PC-3 (cell line): Measurements from ENCODE around the gene SOX21. TPM values are rescaled to one million over a fixed set of nuclear protein-coding genes. Genes with fewer than 3 reads are reported as not detected.

Source experiments
- ATAC-seq: fragments of 200-7000 bp; cut with Tn5 transposase; 2 replicates; pipeline ENCODE4 v1.9.1; 2020; ENCODE audit warnings: mild to moderate bottlenecking, moderate library complexity
- BruUV-seq: library from RNA; stranded (reverse); fragments of 400-500 nt; replicated peaks from 2 replicates; lab custom pipeline; 2021; lab: Mats Ljungman, UMichigan
- CTCF ChIA-PET: fragments of 300-600 bp; sonication (Branson Sonifier 250); formaldehyde crosslinking; loops from one replicate; lab custom pipeline; 2022; ENCODE audit warnings: antibody characterized with exemption; lab: Charles Lee
- POLR2A ChIA-PET: fragments of 300-600 bp; sonication (Branson Sonifier 250); formaldehyde crosslinking; loops from one replicate; lab custom pipeline; 2022; ENCODE audit warnings: antibody characterized with exemption; ENCODE audit not compliant: unreplicated experiment; lab: Charles Lee
- DNase-seq: peaks from one replicate; pipeline ENCODE4 v3.0.0-alpha.2; 2015
- H2AFZ ChIP-seq: fragments of 300-600 bp; sonication (generic); 2 replicates; pipeline ENCODE4 v1.6.0; 2016; ENCODE audit warnings: antibody characterized with exemption, low read length
- H3F3A ChIP-seq: fragments of 300-600 bp; sonication (generic); one replicate; pipeline ENCODE4 v1.6.0; 2017; ENCODE audit warnings: antibody characterized with exemption, low read length, control low read depth, mild to moderate bottlenecking; ENCODE audit not compliant: unreplicated experiment
- H3K27ac ChIP-seq: fragments of 300-600 bp; sonication (generic); 2 replicates; pipeline ENCODE4 v1.5.1; 2016; ENCODE audit warnings: mild to moderate bottlenecking, low read length
- H3K27me3 ChIP-seq: fragments of 300-600 bp; sonication (generic); 2 replicates; pipeline ENCODE4 v1.6.1; 2016; ENCODE audit warnings: low read length, mixed read lengths
- H3K36me3 ChIP-seq: fragments of 300-600 bp; sonication (generic); 2 replicates; pipeline ENCODE4 v1.6.1; 2016; ENCODE audit warnings: low read depth, mixed run types, low read length, mixed read lengths
- H3K4me1 ChIP-seq: fragments of 300-600 bp; sonication (generic); 2 replicates; pipeline ENCODE4 v1.5.1; 2016; ENCODE audit warnings: low read length; ENCODE audit not compliant: insufficient read depth
- H3K4me2 ChIP-seq: fragments of 300-600 bp; sonication (generic); 2 replicates; pipeline ENCODE4 v1.6.0; 2016; ENCODE audit warnings: low read length
- H3K4me3 ChIP-seq: fragments of 300-600 bp; sonication (generic); 2 replicates; pipeline ENCODE4 v1.5.1; 2016; ENCODE audit warnings: mild to moderate bottlenecking, low read length, mixed read lengths
- H3K79me2 ChIP-seq: fragments of 300-600 bp; sonication (generic); 2 replicates; pipeline ENCODE4 v1.6.1; 2017; ENCODE audit warnings: low read length, mixed read lengths
- H3K9ac ChIP-seq: fragments of 300-600 bp; sonication (generic); 2 replicates; pipeline ENCODE4 v1.6.0; 2016; ENCODE audit warnings: mild to moderate bottlenecking, low read length
- H3K9me2 ChIP-seq: fragments of 300-600 bp; sonication (generic); replicated peaks from 2 replicates; pipeline ENCODE4 v1.6.1; 2016; ENCODE audit warnings: mixed run types, low read length, mixed read lengths
- H3K9me3 ChIP-seq: fragments of 300-600 bp; sonication (generic); 2 replicates; pipeline ENCODE4 v1.6.1; 2016; ENCODE audit warnings: low read length, mixed read lengths
- H4K20me1 ChIP-seq: fragments of 300-600 bp; sonication (generic); 2 replicates; pipeline ENCODE4 v1.6.1; 2016; ENCODE audit warnings: low read length, mixed read lengths
- EZH2 ChIP-seq: fragments of 300-600 bp; sonication (generic); IDR thresholded peaks from one replicate; pipeline ENCODE4 v1.6.1; 2017; ENCODE audit warnings: antibody characterized with exemption, mild to moderate bottlenecking, low read length; ENCODE audit not compliant: unreplicated experiment
- EZH2phosphoT487 ChIP-seq: fragments of 300-600 bp; sonication (generic); IDR thresholded peaks from 2 replicates; pipeline ENCODE4 v1.6.1; 2018; ENCODE audit warnings: mild to moderate bottlenecking, antibody characterized with exemption, low read length, borderline replicate concordance
- intact Hi-C: fragments of 100-400 bp; cut with micrococcal nuclease; formaldehyde crosslinking; loops from 2 replicates; pipeline ENCODE4 v1.9.0; 2023
- total RNA-seq: library from RNA; depleted of rRNA; stranded (reverse); fragments of >200 nt; gene quantifications from 2 replicates; pipeline ENCODE4 v1.2.3, GENCODE V29; 2014
- TF ChIP-seq, protein P1 (sequence below): fragments of 300-600 bp; sonication (generic); conservative IDR thresholded peaks from 2 replicates; pipeline ENCODE4 v1.5.1; 2017; ENCODE audit warnings: antibody characterized with exemption, low read depth, mild to moderate bottlenecking, low read length

Gene SOX21
- total RNA-seq, 1 experiment from 2014 or later: 14.4 TPM

DNA sequence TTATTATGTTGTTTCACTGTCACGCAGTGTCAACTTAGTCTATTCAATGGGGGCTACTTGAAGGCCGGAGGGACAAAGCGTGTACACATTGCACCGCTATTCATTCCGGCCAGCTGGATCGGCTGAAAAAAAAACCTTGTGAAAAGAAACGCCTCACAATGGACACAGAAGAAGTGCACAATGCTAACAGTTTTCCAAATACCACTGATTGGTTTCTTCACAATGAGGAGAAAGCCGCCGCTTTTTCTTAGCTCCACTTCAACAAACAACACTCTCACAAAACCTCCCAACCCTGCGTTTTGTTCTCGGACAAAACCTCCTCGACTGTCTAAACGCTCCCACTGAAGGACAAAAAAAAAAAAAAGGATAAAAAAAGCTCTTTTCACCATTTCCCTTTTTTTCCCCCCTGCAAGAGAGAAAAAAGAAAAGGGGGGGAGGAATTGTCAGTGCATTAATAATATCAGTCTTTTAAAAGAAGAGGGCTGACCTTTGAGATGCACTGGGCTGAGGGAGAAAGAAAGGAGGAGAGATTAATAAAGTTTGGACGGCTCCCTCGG, 5.4 kb downstream of the SOX21 start:
- ATAC-seq (no peak), DNase-seq (no peak)
- TF ChIP-seq EZH2 (no peak), EZH2phosphoT487 (no peak)
- TF ChIP-seq, protein P1, sequence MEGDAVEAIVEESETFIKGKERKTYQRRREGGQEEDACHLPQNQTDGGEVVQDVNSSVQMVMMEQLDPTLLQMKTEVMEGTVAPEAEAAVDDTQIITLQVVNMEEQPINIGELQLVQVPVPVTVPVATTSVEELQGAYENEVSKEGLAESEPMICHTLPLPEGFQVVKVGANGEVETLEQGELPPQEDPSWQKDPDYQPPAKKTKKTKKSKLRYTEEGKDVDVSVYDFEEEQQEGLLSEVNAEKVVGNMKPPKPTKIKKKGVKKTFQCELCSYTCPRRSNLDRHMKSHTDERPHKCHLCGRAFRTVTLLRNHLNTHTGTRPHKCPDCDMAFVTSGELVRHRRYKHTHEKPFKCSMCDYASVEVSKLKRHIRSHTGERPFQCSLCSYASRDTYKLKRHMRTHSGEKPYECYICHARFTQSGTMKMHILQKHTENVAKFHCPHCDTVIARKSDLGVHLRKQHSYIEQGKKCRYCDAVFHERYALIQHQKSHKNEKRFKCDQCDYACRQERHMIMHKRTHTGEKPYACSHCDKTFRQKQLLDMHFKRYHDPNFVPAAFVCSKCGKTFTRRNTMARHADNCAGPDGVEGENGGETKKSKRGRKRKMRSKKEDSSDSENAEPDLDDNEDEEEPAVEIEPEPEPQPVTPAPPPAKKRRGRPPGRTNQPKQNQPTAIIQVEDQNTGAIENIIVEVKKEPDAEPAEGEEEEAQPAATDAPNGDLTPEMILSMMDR: no peak
- H2AFZ ChIP-seq: no peak overlapping the region
- H3K27me3 ChIP-seq: no peaks in the 10 kb centered on the region
- H3K9me3 ChIP-seq: no peaks in the 10 kb centered on the region
- H3K27ac ChIP-seq: no peak overlapping the region
- H3K36me3 ChIP-seq: no peaks in the 10 kb centered on the region
- H3K79me2 ChIP-seq: peaks cover 42% of the 10 kb centered on the region
- intact Hi-C loops: no loop called here
- H3K4me3 ChIP-seq: no peak overlapping the region
- H3F3A ChIP-seq: no peaks in the 10 kb centered on the region
- H4K20me1 ChIP-seq: peaks cover 6% of the 10 kb centered on the region; the same call in 1 of the 2 replicates
- no peak overlapping the region for H3K4me2 ChIP-seq
- no peaks in the 10 kb centered on the region for H3K9me2 ChIP-seq
- ChIA-PET CTCF (no interaction called here), POLR2A (interaction anchor here (0.6 kb wide), 1 partner anchor 452 kb away, joined by 3 read pairs; no protein-coding TSS in a partner anchor)
- BruUV-seq: no TSS peak
- no peak overlapping the region for H3K9ac ChIP-seq
- H3K4me1 ChIP-seq: no peaks in the 10 kb centered on the region

DNA sequence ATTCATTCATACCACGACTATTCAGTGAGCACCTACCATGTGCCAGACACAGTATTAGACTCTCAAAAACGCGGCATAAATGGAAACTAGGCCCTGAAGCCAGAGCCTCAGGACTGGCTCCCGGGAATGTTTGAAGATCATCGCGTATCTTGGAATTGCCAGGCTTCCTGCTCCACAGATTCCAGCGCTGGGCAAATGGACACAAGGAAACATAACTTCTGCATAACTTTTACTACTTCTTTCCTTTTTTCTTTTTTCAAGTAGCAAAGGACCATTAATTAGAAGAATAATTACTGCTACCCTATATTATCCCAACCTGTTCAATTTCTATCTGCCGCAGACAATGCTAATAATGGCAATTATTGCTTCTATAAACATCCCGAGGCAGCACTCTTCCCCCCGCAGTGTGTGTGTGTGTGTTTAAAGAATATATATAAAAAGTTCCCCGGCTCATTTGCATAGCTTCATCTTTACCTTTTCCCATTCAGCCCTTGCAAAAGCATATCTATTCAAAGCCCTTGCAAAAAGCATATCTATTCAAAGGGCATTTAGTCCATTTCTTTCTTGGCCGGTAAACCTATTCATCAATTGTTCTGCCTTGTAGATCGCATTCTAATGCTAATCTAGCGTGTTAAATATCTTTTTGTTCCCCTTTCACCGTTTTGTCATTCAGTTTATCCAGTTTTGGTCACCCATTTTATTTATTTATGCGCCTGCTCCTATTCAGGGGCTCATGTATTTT, 6.1 kb downstream of the SOX21 start:
- DNase-seq: no peak
- H3K79me2 ChIP-seq: peaks cover 37% of the 10 kb centered on the region
- no peak overlapping the region for H3K4me2 ChIP-seq
- H4K20me1 ChIP-seq: peaks cover 6% of the 10 kb centered on the region; the same call in 1 of the 2 replicates
- intact Hi-C loops: no loop called here
- no peaks in the 10 kb centered on the region for H3K27me3 ChIP-seq
- H3K9me2 ChIP-seq: no peaks in the 10 kb centered on the region
- no peak for TF ChIP-seq EZH2
- TF ChIP-seq EZH2phosphoT487: no peak
- TF ChIP-seq, protein P1: no peak
- H3K9ac ChIP-seq: no peak overlapping the region
- H2AFZ ChIP-seq: no peak overlapping the region
- ATAC-seq: no peak
- no peaks in the 10 kb centered on the region for H3K4me1 ChIP-seq
- ChIA-PET CTCF (no interaction called here), POLR2A (no interaction called here)
- H3K9me3 ChIP-seq: no peaks in the 10 kb centered on the region
- no peaks in the 10 kb centered on the region for H3F3A ChIP-seq
- H3K27ac ChIP-seq: no peak overlapping the region
- H3K36me3 ChIP-seq: no peaks in the 10 kb centered on the region
- H3K4me3 ChIP-seq: no peak overlapping the region
- BruUV-seq: no TSS peak
